CD14-positive monocyte (primary cell): Measurements from ENCODE around the gene PAFAH1B1. TPM values are rescaled to one million over a fixed set of nuclear protein-coding genes. Genes with fewer than 3 reads are reported as not detected.
A peak's percentile ranks its signal among the peaks of the same experiment; 100 is the strongest.

Experiments
- DNase-seq, 3 donors: peaks; one replicate each; pipeline ENCODE4 v3.0.0-alpha.2; 2011 to 2022
- H2AFZ ChIP-seq: 2 replicates; pipeline ENCODE4 v1.6.0; 2012; ENCODE audit warnings: mild to moderate bottlenecking, low read depth, low read length, inconsistent platforms; ENCODE audit not compliant: insufficient read depth, poor library complexity, severe bottlenecking
- H3K27ac ChIP-seq, 2 donors: 1 replicate in 1 of 2; 2 replicates in 1 of 2; pipeline ENCODE4 v1.5.1; 2012 to 2013; ENCODE audit warnings: low read length in 2 of 2, control low read depth in 1 of 2, inconsistent platforms in 1 of 2, low read depth in 1 of 2, mild to moderate bottlenecking in 1 of 2
- H3K27me3 ChIP-seq, 2 donors: one replicate each; pipeline versions ENCODE4 v1.6.0 to v1.6.1; 2011 to 2013; ENCODE audit warnings: low read length in 2 of 2; ENCODE audit not compliant: control insufficient read depth in 2 of 2, insufficient read depth in 2 of 2
- H3K36me3 ChIP-seq, 2 donors: replicated peaks in 1 of 2; 1 replicate in 1 of 2; 2 replicates in 1 of 2; pipeline versions ENCODE4 v1.5.1 to v1.6.1; 2012 to 2013; ENCODE audit warnings: low read length in 2 of 2, control low read depth in 1 of 2, inconsistent platforms in 1 of 2, mild to moderate bottlenecking in 1 of 2; ENCODE audit not compliant: insufficient read depth in 2 of 2, control insufficient read depth in 1 of 2
- H3K4me1 ChIP-seq, 2 donors: 1 replicate in 1 of 2; 2 replicates in 1 of 2; pipeline versions ENCODE4 v1.5.1 to v1.6.1; 2012 to 2013; ENCODE audit warnings: low read length in 2 of 2, control low read depth in 1 of 2, inconsistent platforms in 1 of 2, mild to moderate bottlenecking in 1 of 2, moderate library complexity in 1 of 2; ENCODE audit not compliant: insufficient read depth in 2 of 2, control insufficient read depth in 1 of 2
- H3K4me2 ChIP-seq: replicated peaks from 2 replicates; pipeline ENCODE3; 2012; ENCODE audit warnings: low read length, moderate library complexity, mild to moderate bottlenecking; ENCODE audit not compliant: poor library complexity, severe bottlenecking; ENCODE audit errors: extremely low read depth
- H3K4me3 ChIP-seq, 3 experiments: fragments of 200-600 bp in 1 of 3; sonication (generic) in 1 of 3; replicated peaks in 1 of 3; 1 replicate in 2 of 3; 2 replicates in 1 of 3; pipeline ENCODE4 v1.5.1; 2011 to 2013; ENCODE audit warnings: low read length in 3 of 3, mild to moderate bottlenecking in 3 of 3, control low read depth in 2 of 3, low read depth in 2 of 3, inconsistent platforms in 1 of 3, moderate library complexity in 1 of 3
- H3K79me2 ChIP-seq: 2 replicates; pipeline ENCODE4 v1.6.0; 2012; ENCODE audit warnings: mild to moderate bottlenecking, control low read depth, inconsistent platforms, low read length, moderate library complexity; ENCODE audit not compliant: insufficient read depth
- H3K9ac ChIP-seq: 2 replicates; pipeline ENCODE4 v1.6.0; 2017; ENCODE audit warnings: low read length, mild to moderate bottlenecking; ENCODE audit not compliant: insufficient read depth, poor library complexity, severe bottlenecking
- H3K9me3 ChIP-seq, 2 donors: replicated peaks in 1 of 2; 1 replicate in 1 of 2; 2 replicates in 1 of 2; pipeline versions ENCODE4 v1.5.1 to v1.6.1; 2012 to 2013; ENCODE audit warnings: low read length in 2 of 2, control low read depth in 1 of 2; ENCODE audit not compliant: control insufficient read depth in 1 of 2, insufficient read depth in 1 of 2
- H4K20me1 ChIP-seq: 2 replicates; pipeline ENCODE4 v1.6.0; 2012; ENCODE audit warnings: mild to moderate bottlenecking, low read length, control low read depth, moderate library complexity; ENCODE audit not compliant: insufficient read depth
- H3K27ac Mint-ChIP-seq, 7 donors: one replicate each; pipeline ENCODE4 v1.8.0; 2020; ENCODE audit warnings: mild to moderate bottlenecking in 7 of 7, mixed read lengths in 7 of 7, moderate library complexity in 6 of 7, inconsistent platforms in 2 of 7
- H3K27me3 Mint-ChIP-seq, 3 donors: one replicate each; pipeline ENCODE4 v1.8.0; 2021 to 2022; ENCODE audit warnings: low read depth in 3 of 3, mild to moderate bottlenecking in 3 of 3, mixed read lengths in 3 of 3, moderate library complexity in 3 of 3, inconsistent platforms in 1 of 3
- H3K36me3 Mint-ChIP-seq, 2 donors: one replicate each; pipeline ENCODE4 v1.8.0; 2020; ENCODE audit warnings: mixed read lengths in 2 of 2, inconsistent platforms in 1 of 2, mild to moderate bottlenecking in 1 of 2
- H3K4me1 Mint-ChIP-seq: one replicate; pipeline ENCODE4 v1.8.0; 2020; ENCODE audit warnings: mild to moderate bottlenecking, mixed read lengths
- H3K4me3 Mint-ChIP-seq, 2 donors: one replicate each; pipeline ENCODE4 v1.8.0; 2020; ENCODE audit warnings: mild to moderate bottlenecking in 2 of 2, mixed read lengths in 2 of 2, moderate library complexity in 1 of 2
- H3K9me3 Mint-ChIP-seq, 7 donors: one replicate each; pipeline ENCODE4 v1.8.0; 2020 to 2022; ENCODE audit warnings: mixed read lengths in 7 of 7, mild to moderate bottlenecking in 6 of 7, moderate library complexity in 6 of 7, inconsistent platforms in 2 of 7
- CTCF ChIP-seq: fragments of 200-600 bp; IDR thresholded peaks from one replicate; pipeline ENCODE4 v1.8.0; 2022; ENCODE audit warnings: antibody characterized with exemption, mild to moderate bottlenecking
- WGBS: methylation state at CpG from one replicate; pipeline ENCODE4 v1.1.5; 2013; ENCODE audit warnings: missing lambda C conversion rate; ENCODE audit not compliant: insufficient coverage; 5-methylcytosine and 5-hydroxymethylcytosine counted together
- intact Hi-C, 2 donors: fragments of 100-400 bp; cut with micrococcal nuclease; formaldehyde crosslinking; loops; one replicate each; pipeline versions ENCODE4 v1.15.0 to v1.15.1; 2023
- polyA plus RNA-seq, 3 donors: library from polyadenylated mRNA; depleted of rRNA in 1 of 3; unstranded in 2 of 3; stranded (reverse) in 1 of 3; fragments of 300-500 nt in 2 of 3; fragments of >200 nt in 1 of 3; fragmentation: Illumina TruSeq in 2 of 3; gene quantifications; 1 replicate in 2 of 3; 2 replicates in 1 of 3; pipeline ENCODE4 v1.2.3, GENCODE V29; 2012 to 2021

The PAFAH1B1 gene
- polyA plus RNA-seq, 3 donors, result 9.1 to 51.8 (median 17.1) TPM

- 44% methylated on average over 8 of the region's 16 CpGs for WGBS
- Histone ChIP-seq H3K27me3 (no peaks in the 10 kb centered on the region), H3K79me2 (peaks cover 73% of the 10 kb centered on the region), H3K9me3 (no peaks in the 10 kb centered on the region), H3K27ac (peak overlapping the region in 1 of 2 donors; percentile 67), H3K4me1 (peaks cover 31 to 39% of the 10 kb centered on the region in 2 donors), H3K36me3 (no peaks in the 10 kb centered on the region), H3K9ac (peak overlapping the region; percentile 74), H3K4me2 (peak overlapping the region; percentile 96), H2AFZ (peak overlapping the region; percentile 100), H3K4me3 (peak overlapping the region; percentile 51 to 94 (median 56)), H4K20me1 (peaks cover 58% of the 10 kb centered on the region)
- peaks cover 40% of the 10 kb centered on the region for H3K4me1 Mint-ChIP-seq
- intact Hi-C loops, result no loop called here
- H3K4me3 Mint-ChIP-seq, result peak overlapping the region; percentile 84 to 86
- no peak for DNase-seq
- TF ChIP-seq CTCF, result no peak
- H3K27me3 Mint-ChIP-seq, result no peaks in the 10 kb centered on the region
- peak overlapping the region in 6 of 7 donors; percentile 59 to 88 (median 77) for H3K27ac Mint-ChIP-seq
- peaks cover 0 to 2% of the 10 kb centered on the region in 2 donors for H3K36me3 Mint-ChIP-seq
- no peaks in the 10 kb centered on the region for H3K9me3 Mint-ChIP-seq
These were observed 116.8 kb downstream of the PAFAH1B1 start for GRCh38 chr17:2710071-2710802.

GRCh38 chr17:2710803-2711607 lies 117.6 kb downstream of the PAFAH1B1 start:
- Histone ChIP-seq H3K27ac (peak overlapping the region in 1 of 2 donors; percentile 67), H3K9ac (peak overlapping the region; percentile 74), H4K20me1 (peaks cover 50% of the 10 kb centered on the region), H3K9me3 (no peaks in the 10 kb centered on the region), H2AFZ (peak overlapping the region; percentile 100), H3K79me2 (peaks cover 65% of the 10 kb centered on the region), H3K4me1 (peaks cover 31 to 39% of the 10 kb centered on the region in 2 donors), H3K27me3 (no peaks in the 10 kb centered on the region), H3K4me2 (peak overlapping the region; percentile 96), H3K4me3 (peak overlapping the region; percentile 51 to 94 (median 56)), H3K36me3 (no peaks in the 10 kb centered on the region)
- Mint-ChIP-seq H3K9me3 (no peaks in the 10 kb centered on the region), H3K27ac (peak overlapping the region in 6 of 7 donors; percentile 35 to 88 (median 66)), H3K36me3 (peaks cover 0 to 2% of the 10 kb centered on the region in 2 donors), H3K4me3 (peak overlapping the region; percentile 85 to 86), H3K27me3 (no peaks in the 10 kb centered on the region), H3K4me1 (peaks cover 40% of the 10 kb centered on the region)
- TF ChIP-seq CTCF, result no peak
- WGBS, result under 1% methylated on average over 82 of the region's 82 CpGs
- intact Hi-C loops, result no loop called here
- DNase-seq, result peak in 1 of 3 donors; percentile 37
